WTC11 (cell line): ENCODE data around the gene PGAM1. TPM values are rescaled to one million over a fixed set of nuclear protein-coding genes. Genes with fewer than 3 reads are reported as not detected.

ENCODE experiments used
- ATAC-seq: fragments of 200-7000 bp; cut with Tn5 transposase; 2 replicates; pipeline ENCODE4 v1.10.0; 2021; ENCODE audit warnings: mild to moderate bottlenecking, moderate library complexity
- CTCF ChIA-PET: fragments of 300-600 bp; sonication (Branson Sonifier 250); formaldehyde crosslinking; loops from one replicate; lab custom pipeline; 2021; ENCODE audit warnings: antibody characterized with exemption; lab: Charles Lee
- POLR2A ChIA-PET: fragments of 350-600 bp; sonication (Branson Sonifier 250); formaldehyde crosslinking; loops from one replicate; lab custom pipeline; 2021; ENCODE audit warnings: antibody characterized with exemption; lab: Charles Lee
- DNase-seq: peaks from one replicate; pipeline ENCODE4 v3.0.0; 2021; ENCODE audit warnings: low spot score
- H3K27ac Mint-ChIP-seq: 2 replicates; pipeline ENCODE4 v1.8.0; 2021; ENCODE audit warnings: mixed read lengths
- H3K27me3 Mint-ChIP-seq: 2 replicates; pipeline ENCODE4 v1.8.0; 2021; ENCODE audit warnings: low read depth, mild to moderate bottlenecking, moderate library complexity, mixed read lengths
- H3K36me3 Mint-ChIP-seq: 2 replicates; pipeline ENCODE4 v1.8.0; 2021; ENCODE audit warnings: mixed read lengths
- H3K4me1 Mint-ChIP-seq: 2 replicates; pipeline ENCODE4 v1.8.0; 2022; ENCODE audit warnings: mixed read lengths
- H3K4me3 Mint-ChIP-seq: 2 replicates; pipeline ENCODE4 v1.8.0; 2021; ENCODE audit warnings: mild to moderate bottlenecking, moderate library complexity, mixed read lengths
- H3K9me3 Mint-ChIP-seq: 2 replicates; pipeline ENCODE4 v1.8.0; 2021; ENCODE audit warnings: mixed read lengths
- ATF6 ChIP-seq: sonication (generic); formaldehyde crosslinking; IDR thresholded peaks from 2 replicates; pipeline ENCODE4 v1.8.1; 2023; ENCODE audit warnings: mild to moderate bottlenecking, missing genetic modification reagents
- CBFB ChIP-seq: sonication (generic); formaldehyde crosslinking; IDR thresholded peaks from 2 replicates; pipeline ENCODE4 v1.8.1; 2022; ENCODE audit warnings: mild to moderate bottlenecking, low read depth, missing genetic modification reagents
- CTCF ChIP-seq: fragments of 200-600 bp; IDR thresholded peaks from 2 replicates; pipeline ENCODE4 v1.8.0; 2022; ENCODE audit warnings: antibody characterized with exemption
- E2F1 ChIP-seq: sonication (generic); formaldehyde crosslinking; IDR thresholded peaks from 2 replicates; pipeline ENCODE4 v1.8.0; 2022; ENCODE audit warnings: mild to moderate bottlenecking, missing genetic modification reagents
- E2F4 ChIP-seq: sonication (generic); formaldehyde crosslinking; IDR thresholded peaks from 2 replicates; pipeline ENCODE4 v1.8.1; 2022; ENCODE audit warnings: low read depth, mild to moderate bottlenecking, moderate library complexity, missing genetic modification reagents, borderline replicate concordance
- E2F5 ChIP-seq: sonication (generic); formaldehyde crosslinking; IDR thresholded peaks from 2 replicates; pipeline ENCODE4 v1.8.1; 2022; ENCODE audit warnings: mild to moderate bottlenecking, moderate library complexity, missing genetic modification reagents
- EMX1 ChIP-seq: fragments of 250-450 bp; sonication (Bioruptor Pico); IDR thresholded peaks from 2 replicates; pipeline ENCODE4 v1.8.0; 2021; ENCODE audit warnings: mild to moderate bottlenecking
- ERG ChIP-seq: fragments of 250-450 bp; sonication (Bioruptor Pico); IDR thresholded peaks from 2 replicates; pipeline ENCODE4 v1.8.0; 2021; ENCODE audit warnings: mild to moderate bottlenecking
- FOXP4 ChIP-seq: sonication (generic); formaldehyde crosslinking; IDR thresholded peaks from 2 replicates; pipeline ENCODE4 v1.8.0; 2022; ENCODE audit warnings: mild to moderate bottlenecking, missing genetic modification reagents
- GRHL2 ChIP-seq: fragments of 250-450 bp; sonication (Bioruptor Pico); IDR thresholded peaks from 2 replicates; pipeline ENCODE4 v1.8.0; 2022; ENCODE audit warnings: mild to moderate bottlenecking, moderate library complexity; ENCODE audit not compliant: insufficient replicate concordance, severe bottlenecking
- GTF2I ChIP-seq: fragments of 250-450 bp; sonication (Bioruptor Pico); conservative IDR thresholded peaks from 2 replicates; pipeline ENCODE4 v1.4.0; 2021; ENCODE audit warnings: mild to moderate bottlenecking
- KAT7 ChIP-seq: sonication (generic); formaldehyde crosslinking; IDR thresholded peaks from 2 replicates; pipeline ENCODE4 v1.8.1; 2023; ENCODE audit warnings: missing genetic modification reagents, mild to moderate bottlenecking, borderline replicate concordance
- NFYB ChIP-seq: sonication (generic); formaldehyde crosslinking; conservative IDR thresholded peaks from 2 replicates; pipeline ENCODE4 v1.8.0; 2022; ENCODE audit warnings: low read depth, missing genetic modification reagents
- NR2C2 ChIP-seq: sonication (generic); formaldehyde crosslinking; IDR thresholded peaks from 2 replicates; pipeline ENCODE4 v1.8.0; 2022; ENCODE audit warnings: mild to moderate bottlenecking, missing genetic modification reagents
- NR3C1 ChIP-seq: sonication (generic); formaldehyde crosslinking; conservative IDR thresholded peaks from 2 replicates; pipeline ENCODE4 v1.8.1; 2023; ENCODE audit warnings: low read depth, mild to moderate bottlenecking, missing genetic modification reagents
- SMAD3 ChIP-seq: sonication (generic); formaldehyde crosslinking; IDR thresholded peaks from 2 replicates; pipeline ENCODE4 v1.8.0; 2022; ENCODE audit warnings: missing genetic modification reagents, mild to moderate bottlenecking, borderline replicate concordance
- STAT6 ChIP-seq: sonication (generic); formaldehyde crosslinking; conservative IDR thresholded peaks from 2 replicates; pipeline ENCODE4 v1.8.1; 2023; ENCODE audit warnings: mild to moderate bottlenecking, low read depth, missing genetic modification reagents, moderate library complexity
- TEAD1 ChIP-seq: sonication (generic); formaldehyde crosslinking; IDR thresholded peaks from 2 replicates; pipeline ENCODE4 v1.8.0; 2022; ENCODE audit warnings: mild to moderate bottlenecking, missing genetic modification reagents
- TEAD4 ChIP-seq: sonication (generic); formaldehyde crosslinking; IDR thresholded peaks from 2 replicates; pipeline ENCODE4 v1.8.0; 2022; ENCODE audit warnings: mild to moderate bottlenecking, missing genetic modification reagents
- ZBTB21 ChIP-seq: sonication (generic); formaldehyde crosslinking; IDR thresholded peaks from 2 replicates; pipeline ENCODE4 v1.8.1; 2023; ENCODE audit warnings: mild to moderate bottlenecking, missing genetic modification reagents, borderline replicate concordance
- ZBTB43 ChIP-seq: sonication (generic); formaldehyde crosslinking; IDR thresholded peaks from 2 replicates; pipeline ENCODE4 v1.8.1; 2023; ENCODE audit warnings: mild to moderate bottlenecking, missing genetic modification reagents
- total RNA-seq: library from RNA; stranded (reverse); gene quantifications from 3 replicates; pipeline ENCODE4 v1.2.3, GENCODE V29; 2021

The PGAM1 gene
- total RNA-seq, 1 experiment from 2014 or later, result 833 TPM

- H3K36me3 Mint-ChIP-seq, result peaks cover 41% of the 10 kb centered on the region
- ATAC-seq, result peak; percentile 19
- no peak for DNase-seq
- ChIA-PET POLR2A (no interaction called here), CTCF (no interaction called here)
- H3K4me3 Mint-ChIP-seq, result no peak overlapping the region
- H3K4me1 Mint-ChIP-seq, result peaks cover 9% of the 10 kb centered on the region; the same call in 1 of the 2 replicates
- no peaks in the 10 kb centered on the region for H3K27me3 Mint-ChIP-seq
- H3K27ac Mint-ChIP-seq, result no peak overlapping the region
- H3K9me3 Mint-ChIP-seq, result no peaks in the 10 kb centered on the region
- TF ChIP-seq KAT7 (no peak), GRHL2 (no peak), NFYB (no peak), NR2C2 (CRISPR knock-in tag) (no peak), SMAD3 (CRISPR knock-in tag) (no peak), ZBTB21 (CRISPR knock-in tag) (no peak), CBFB (CRISPR knock-in tag) (no peak), E2F1 (CRISPR knock-in tag) (no peak), ERG (CRISPR knock-in tag) (no peak)
Measured at GRCh38 chr10:97451605-97452004, 25.6 kb downstream of the PGAM1 start.

- ATAC-seq, result no peak
- no peak overlapping the region for H3K27ac Mint-ChIP-seq
- TF ChIP-seq STAT6, result no peak
- TF ChIP-seq E2F5, result no peak
- no peak for TF ChIP-seq FOXP4 (CRISPR knock-in tag)
- no peak for TF ChIP-seq TEAD1 (CRISPR knock-in tag)
- no peak for TF ChIP-seq EMX1
- TF ChIP-seq ZBTB43 (CRISPR knock-in tag), result no peak
- no peak for TF ChIP-seq TEAD4 (CRISPR knock-in tag)
- no peak for TF ChIP-seq CTCF
- TF ChIP-seq NR3C1, result no peak
- TF ChIP-seq E2F4 (CRISPR knock-in tag), result no peak
- TF ChIP-seq GTF2I (CRISPR knock-in tag), result no peak
- TF ChIP-seq ATF6 (CRISPR knock-in tag), result no peak
Measured at GRCh38 chr10:97452352-97452751, 26.4 kb downstream of the PGAM1 start.

More at GRCh38 chr10:97452352-97452751, 26.4 kb downstream of the PGAM1 start:
- Mint-ChIP-seq H3K4me3 (no peak overlapping the region), H3K4me1 (peaks cover 2% of the 10 kb centered on the region; the same call in 1 of the 2 replicates), H3K27me3 (no peaks in the 10 kb centered on the region), H3K36me3 (peaks cover 49% of the 10 kb centered on the region), H3K9me3 (no peaks in the 10 kb centered on the region)
- ChIA-PET CTCF (no interaction called here), POLR2A (no interaction called here)
- no peak for DNase-seq
